ENCODE results near the gene FETUB. TPM values are rescaled to one million over a fixed set of nuclear protein-coding genes. Genes with fewer than 3 reads are reported as not detected.

The FETUB gene
- total and polyA plus RNA-seq, 2 donors (not counting 3 experiments of a cell fraction or from before 2014, with no cell fraction given) = not detected

DNA sequence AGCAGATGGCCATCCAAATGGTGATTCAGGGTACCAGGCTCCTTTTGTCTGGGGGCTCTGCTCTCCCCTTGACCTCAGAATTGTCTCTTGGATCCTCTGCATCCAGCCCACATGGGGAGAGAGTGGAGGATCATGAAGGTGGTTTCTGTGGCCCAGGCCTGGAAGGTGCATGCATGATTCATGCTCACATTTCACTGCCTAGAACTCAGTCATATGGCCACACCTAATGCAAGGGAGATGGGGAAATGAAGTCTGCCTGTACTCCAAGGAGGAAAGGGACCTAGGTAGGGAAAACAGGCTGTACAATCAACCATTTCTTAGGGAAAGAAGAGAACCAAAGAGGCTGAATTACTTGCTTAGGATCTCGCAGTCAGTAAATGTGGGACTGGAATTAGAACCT is 40.7 kb downstream of the FETUB start:
- H3K79me2 ChIP-seq (ENCODE audit: control insufficient read depth, insufficient read depth, low read length) = no peaks in the 10 kb centered on the region
- ChIA-PET POLR2A (no interaction called here), CTCF (no interaction called here)
- H3K36me3 ChIP-seq (ENCODE audit: control insufficient read depth in 2 of 2, extremely low read depth in 1 of 2, insufficient read depth in 2 of 2, low read length in 2 of 2) = no peaks in the 10 kb centered on the region
- no peaks in the 10 kb centered on the region for H3K4me1 ChIP-seq (ENCODE audit: control insufficient read depth, extremely low read depth, insufficient read depth, low read length)
- H3K4me3 ChIP-seq (replicated peaks in 1 of 3; ENCODE audit: insufficient read depth in 1 of 3, low read depth in 1 of 3, low read length in 3 of 3) = no peak overlapping the region
- DNase-seq (ENCODE audit: low read depth, low spot score) (peak; percentile 0), FAIRE-seq (no peak)
- no peak overlapping the region for H3K9ac ChIP-seq (replicated peaks; ENCODE audit: extremely low read depth, insufficient read depth, low read length)
- intact Hi-C loops (cut with micrococcal nuclease) = no loop called here
- peaks cover 0 to 3% of the 10 kb centered on the region in 2 experiments for H3K27me3 ChIP-seq (ENCODE audit: control insufficient read depth in 2 of 2, insufficient read depth in 2 of 2, low read length in 2 of 2)
- H3K9me1 ChIP-seq (replicated peaks; ENCODE audit: control insufficient read depth, extremely low read depth, insufficient read depth, low read length) = no peaks in the 10 kb centered on the region
- no peaks in the 10 kb centered on the region for H4K20me1 ChIP-seq (replicated peaks; ENCODE audit: control insufficient read depth, extremely low read depth, insufficient read depth, low read length)
- no TSS peak for BruUV-seq (replicated peaks)
- H3K4me2 ChIP-seq (ENCODE audit: insufficient read depth, low read length) = no peak overlapping the region
- H2AFZ ChIP-seq (ENCODE audit: low read depth, low read length) = no peak overlapping the region
- dilution Hi-C loops (cut with MboI; ENCODE audit: extremely low pct_ligation_motif_present, low sequenced_read_pairs) = no loop called here
- H3K27ac ChIP-seq (ENCODE audit: insufficient read depth, low read depth, low read length) = no peak overlapping the region
- TF ChIP-seq, protein P1, sequence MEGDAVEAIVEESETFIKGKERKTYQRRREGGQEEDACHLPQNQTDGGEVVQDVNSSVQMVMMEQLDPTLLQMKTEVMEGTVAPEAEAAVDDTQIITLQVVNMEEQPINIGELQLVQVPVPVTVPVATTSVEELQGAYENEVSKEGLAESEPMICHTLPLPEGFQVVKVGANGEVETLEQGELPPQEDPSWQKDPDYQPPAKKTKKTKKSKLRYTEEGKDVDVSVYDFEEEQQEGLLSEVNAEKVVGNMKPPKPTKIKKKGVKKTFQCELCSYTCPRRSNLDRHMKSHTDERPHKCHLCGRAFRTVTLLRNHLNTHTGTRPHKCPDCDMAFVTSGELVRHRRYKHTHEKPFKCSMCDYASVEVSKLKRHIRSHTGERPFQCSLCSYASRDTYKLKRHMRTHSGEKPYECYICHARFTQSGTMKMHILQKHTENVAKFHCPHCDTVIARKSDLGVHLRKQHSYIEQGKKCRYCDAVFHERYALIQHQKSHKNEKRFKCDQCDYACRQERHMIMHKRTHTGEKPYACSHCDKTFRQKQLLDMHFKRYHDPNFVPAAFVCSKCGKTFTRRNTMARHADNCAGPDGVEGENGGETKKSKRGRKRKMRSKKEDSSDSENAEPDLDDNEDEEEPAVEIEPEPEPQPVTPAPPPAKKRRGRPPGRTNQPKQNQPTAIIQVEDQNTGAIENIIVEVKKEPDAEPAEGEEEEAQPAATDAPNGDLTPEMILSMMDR (IDR thresholded peaks at IDR 0.05; ENCODE audit: extremely low read depth in 1 of 2, insufficient read depth in 1 of 2, low read depth in 1 of 2, low read length in 2 of 2) = no peak
- TF ChIP-seq POLR2AphosphoS5 (IDR thresholded peaks at IDR 0.05; ENCODE audit: insufficient read depth, low read depth, low read length) = no peak
- no peaks in the 10 kb centered on the region for H3K9me3 ChIP-seq (replicated peaks; ENCODE audit: control insufficient read depth, insufficient read depth, low read length)

DNA sequence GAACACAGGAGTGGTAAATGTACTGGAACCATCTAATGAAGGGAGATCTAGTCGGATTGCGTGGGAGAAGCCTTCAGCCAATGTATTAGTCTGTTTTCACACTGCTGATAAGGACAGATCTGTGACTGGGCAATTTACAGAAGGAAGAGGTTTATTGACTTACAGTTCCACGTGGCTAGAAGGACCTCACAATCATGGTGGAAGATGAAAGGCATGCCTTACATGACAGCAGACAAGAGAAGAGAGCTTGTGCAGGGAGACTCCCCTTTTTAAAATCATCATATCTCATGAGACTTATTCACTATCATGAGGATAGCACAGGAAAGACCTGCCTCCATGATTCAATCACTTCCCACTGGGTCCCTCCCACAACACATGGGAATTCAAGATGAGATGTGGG is 42.6 kb downstream of the FETUB start:
- peak; percentile 0 for DNase-seq (ENCODE audit: low read depth, low spot score)
- H3K4me2 ChIP-seq (ENCODE audit: insufficient read depth, low read length) = no peak overlapping the region
- H3K36me3 ChIP-seq (ENCODE audit: control insufficient read depth in 2 of 2, extremely low read depth in 1 of 2, insufficient read depth in 2 of 2, low read length in 2 of 2) = no peaks in the 10 kb centered on the region
- no peaks in the 10 kb centered on the region for H3K9me1 ChIP-seq (replicated peaks; ENCODE audit: control insufficient read depth, extremely low read depth, insufficient read depth, low read length)
- H3K4me1 ChIP-seq (ENCODE audit: control insufficient read depth, extremely low read depth, insufficient read depth, low read length) = no peaks in the 10 kb centered on the region
- CTCF ChIA-PET = no interaction called here
- no peaks in the 10 kb centered on the region for H4K20me1 ChIP-seq (replicated peaks; ENCODE audit: control insufficient read depth, extremely low read depth, insufficient read depth, low read length)
- FAIRE-seq = no peak
- TF ChIP-seq, protein P1 (IDR thresholded peaks at IDR 0.05; ENCODE audit: extremely low read depth in 1 of 2, insufficient read depth in 1 of 2, low read depth in 1 of 2, low read length in 2 of 2) = no peak
- no peak for TF ChIP-seq EZH2 (IDR thresholded peaks at IDR 0.05; ENCODE audit: borderline replicate concordance, low read depth, low read length, severe bottlenecking)
- TF ChIP-seq, protein P2, sequence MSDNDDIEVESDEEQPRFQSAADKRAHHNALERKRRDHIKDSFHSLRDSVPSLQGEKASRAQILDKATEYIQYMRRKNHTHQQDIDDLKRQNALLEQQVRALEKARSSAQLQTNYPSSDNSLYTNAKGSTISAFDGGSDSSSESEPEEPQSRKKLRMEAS (IDR thresholded peaks at IDR 0.05; ENCODE audit: insufficient read depth, insufficient read length) = no peak
- TF ChIP-seq FOS (IDR thresholded peaks at IDR 0.05; ENCODE audit: borderline replicate concordance, insufficient read depth, low read length) = no peak
- TF ChIP-seq GATA2 (IDR thresholded peaks at IDR 0.05; ENCODE audit: insufficient read depth, insufficient read length, low read depth, low read length) = no peak
- no peak for TF ChIP-seq POLR2A (IDR thresholded peaks at IDR 0.05; ENCODE audit: low read depth, low read length)
- TF ChIP-seq JUN (IDR thresholded peaks at IDR 0.05; ENCODE audit: borderline replicate concordance, insufficient read depth, insufficient read length, low read depth) = no peak
- no peak for TF ChIP-seq POLR2AphosphoS5 (IDR thresholded peaks at IDR 0.05; ENCODE audit: insufficient read depth, low read depth, low read length)
- TF ChIP-seq MYC (IDR thresholded peaks at IDR 0.05; ENCODE audit: low read depth, low read length) = no peak
- H3K9me3 ChIP-seq (replicated peaks; ENCODE audit: control insufficient read depth, insufficient read depth, low read length) = no peaks in the 10 kb centered on the region
- H2AFZ ChIP-seq (ENCODE audit: low read depth, low read length) = no peak overlapping the region
- no peaks in the 10 kb centered on the region for H3K79me2 ChIP-seq (ENCODE audit: control insufficient read depth, insufficient read depth, low read length)
- H3K4me3 ChIP-seq (replicated peaks in 1 of 3; ENCODE audit: insufficient read depth in 1 of 3, low read depth in 1 of 3, low read length in 3 of 3) = no peak overlapping the region
- dilution Hi-C loops (cut with MboI; ENCODE audit: extremely low pct_ligation_motif_present, low sequenced_read_pairs) = no loop called here
- POLR2A ChIA-PET = no interaction called here
- H3K27ac ChIP-seq (ENCODE audit: insufficient read depth, low read depth, low read length) = no peak overlapping the region
- H3K9ac ChIP-seq (replicated peaks; ENCODE audit: extremely low read depth, insufficient read depth, low read length) = no peak overlapping the region
- H3K27me3 ChIP-seq (ENCODE audit: control insufficient read depth in 2 of 2, insufficient read depth in 2 of 2, low read length in 2 of 2) = peaks cover 0 to 6% of the 10 kb centered on the region in 2 experiments
- intact Hi-C loops (cut with micrococcal nuclease) = no loop called here
- BruUV-seq (replicated peaks) = no TSS peak

Data from endothelial cell of umbilical vein (primary cell).